ENCODE data around the gene EIF3CL. TPM values are rescaled to one million over a fixed set of nuclear protein-coding genes. Genes with fewer than 3 reads are reported as not detected.
"Not testable (repeated sequence)": the region's sequence is repeated elsewhere in the genome, so short reads cannot be mapped to it uniquely, and the experiment has no call there.

Gene EIF3CL, protein sequence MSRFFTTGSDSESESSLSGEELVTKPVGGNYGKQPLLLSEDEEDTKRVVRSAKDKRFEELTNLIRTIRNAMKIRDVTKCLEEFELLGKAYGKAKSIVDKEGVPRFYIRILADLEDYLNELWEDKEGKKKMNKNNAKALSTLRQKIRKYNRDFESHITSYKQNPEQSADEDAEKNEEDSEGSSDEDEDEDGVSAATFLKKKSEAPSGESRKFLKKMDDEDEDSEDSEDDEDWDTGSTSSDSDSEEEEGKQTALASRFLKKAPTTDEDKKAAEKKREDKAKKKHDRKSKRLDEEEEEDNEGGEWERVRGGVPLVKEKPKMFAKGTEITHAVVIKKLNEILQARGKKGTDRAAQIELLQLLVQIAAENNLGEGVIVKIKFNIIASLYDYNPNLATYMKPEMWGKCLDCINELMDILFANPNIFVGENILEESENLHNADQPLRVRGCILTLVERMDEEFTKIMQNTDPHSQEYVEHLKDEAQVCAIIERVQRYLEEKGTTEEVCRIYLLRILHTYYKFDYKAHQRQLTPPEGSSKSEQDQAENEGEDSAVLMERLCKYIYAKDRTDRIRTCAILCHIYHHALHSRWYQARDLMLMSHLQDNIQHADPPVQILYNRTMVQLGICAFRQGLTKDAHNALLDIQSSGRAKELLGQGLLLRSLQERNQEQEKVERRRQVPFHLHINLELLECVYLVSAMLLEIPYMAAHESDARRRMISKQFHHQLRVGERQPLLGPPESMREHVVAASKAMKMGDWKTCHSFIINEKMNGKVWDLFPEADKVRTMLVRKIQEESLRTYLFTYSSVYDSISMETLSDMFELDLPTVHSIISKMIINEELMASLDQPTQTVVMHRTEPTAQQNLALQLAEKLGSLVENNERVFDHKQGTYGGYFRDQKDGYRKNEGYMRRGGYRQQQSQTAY
- total RNA-seq (2013; cell fraction: nucleolus; rRNA removed), result 44.0 and 57.7 TPM in 2 replicates
- 70.2 and 93.6 TPM in 2 replicates for total RNA-seq (2014; rRNA removed)
- 50.1 and 52.6 TPM in 2 replicates for total RNA-seq (2014; rRNA removed; fragmentation: Illumina TruSeq; extraction: Trizol)
- total RNA-seq (2021), result 60.0 and 63.7 TPM in 2 replicates
- 12.7 TPM for polyA plus RNA-seq (2011; ENCODE audit: low read depth)
- polyA plus RNA-seq (2011; rRNA removed), result 31.1 and 67.2 TPM in 2 replicates
- 193 and 204 TPM in 2 replicates for polyA plus RNA-seq (2011; cell fraction: cytosol; rRNA removed)
- 141 and 159 TPM in 2 replicates for polyA plus RNA-seq (2011; cell fraction: nucleus; rRNA removed)
- 18.7 and 30.1 TPM in 2 replicates for polyA plus RNA-seq (2012)
- polyA plus RNA-seq (2014; fragmentation: Illumina TruSeq; extraction: Trizol), result 17.3 and 66.1 TPM in 2 replicates
- 1 to 10 TPM; 2.7 to 8.3 TPM for polyA plus RNA-seq (2014; fragmentation: Nextera tagmentation; extraction: Ambion mirVana)
- polyA plus RNA-seq (2014; rRNA removed), result 70.3 and 81.2 TPM in 2 replicates
- polyA plus RNA-seq (2016; fragmentation: Nextera tagmentation; extraction: Ambion mirVana), result 1 to 10 TPM in 1 of 2 experiments, not detected in 1; 1.7 TPM
- 241 and 253 TPM in 2 replicates for polyA minus RNA-seq (2011; rRNA and poly(A)+ RNA removed)
- 57.5 and 68.9 TPM in 2 replicates for polyA minus RNA-seq (2011; cell fraction: cytosol; rRNA and poly(A)+ RNA removed)
- polyA minus RNA-seq (2011; cell fraction: nucleus; rRNA and poly(A)+ RNA removed), result 49.1 and 79.1 TPM in 2 replicates
- Bru-seq, nascent RNA, result percentile 51 among the genes with signal in this experiment
- BruChase-seq, experiment 1, labeled RNA remaining after a 6-hour chase, result percentile 48 among the genes with signal in this experiment
- BruChase-seq, experiment 2, labeled RNA remaining after a 2-hour chase, result percentile 46 among the genes with signal in this experiment
- long read RNA-seq, experiment 1, transcript EIF3CL-201 (21 exons, 3,085 nt), result major isoform, 9 of 35 reads
- long read RNA-seq, experiment 1, partial matches to known transcripts, result 20 of 35 reads
- long read RNA-seq, experiment 1, other reads (novel, unspliced or antisense), result 4 of 35 reads
- long read RNA-seq, experiment 2, transcript EIF3CL-201 (21 exons, 3,085 nt), result major isoform, 5 of 86 reads
- long read RNA-seq, experiment 2, partial matches to known transcripts, result 74 of 86 reads
- long read RNA-seq, experiment 2, other reads (novel, unspliced or antisense), result 7 of 86 reads

DNA sequence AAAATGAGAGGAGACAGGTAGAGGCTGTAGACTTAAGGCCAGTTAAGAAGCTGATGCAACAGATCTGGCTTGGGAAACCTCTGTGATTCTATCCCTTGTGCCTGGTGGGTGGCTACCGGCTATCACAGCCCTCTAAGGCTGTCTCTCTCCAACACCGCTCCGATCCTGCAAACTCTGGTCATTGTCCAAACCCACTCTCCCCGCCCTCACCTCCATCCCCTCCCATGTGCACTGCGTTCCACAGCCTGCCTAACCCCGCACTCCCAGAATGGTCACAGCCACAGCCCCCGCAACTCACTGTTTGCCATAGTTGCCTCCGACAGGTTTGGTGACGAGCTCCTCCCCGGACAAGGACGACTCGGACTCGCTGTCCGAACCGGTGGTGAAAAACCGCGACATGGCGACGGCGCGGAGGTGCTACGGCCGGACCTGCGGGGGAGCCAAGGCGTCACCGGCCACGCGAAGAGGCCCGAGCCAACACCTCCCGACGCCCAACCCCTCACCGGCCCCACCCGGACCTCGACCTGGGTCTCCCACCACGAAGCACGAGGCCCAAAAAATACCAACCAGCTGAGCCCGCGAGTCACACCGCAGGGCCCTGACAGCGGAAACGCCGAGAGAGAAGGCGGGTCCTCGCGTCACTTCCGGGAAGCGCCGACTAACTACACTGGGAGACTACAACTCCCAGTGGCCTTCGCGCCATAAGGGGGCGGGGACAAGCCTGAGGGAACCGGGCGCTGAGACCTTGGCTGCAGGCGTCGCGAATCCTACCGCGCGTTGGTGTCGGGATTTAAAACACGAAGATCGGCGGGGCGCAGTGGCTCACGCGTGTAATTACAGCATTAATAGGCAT lies at the start of gene EIF3CL:
TSS of gene EIF3CL (minus strand) at position 622 of the 853 bp plus-strand sequence. CDS start at position 399, 223 bp downstream.
- H3K36me3 ChIP-seq (ENCODE audit: control insufficient read depth in 2 of 2, insufficient read depth in 2 of 2, low read length in 1 of 2); RAD21 ChIA-PET (ENCODE audit: unreplicated experiment); H3K4me1 ChIP-seq (ENCODE audit: control insufficient read depth, insufficient read depth, low read length); H3K9me3 ChIP-seq (replicated peaks; ENCODE audit: control insufficient read depth, insufficient read depth, low read length); H3K27me3 ChIP-seq (replicated peaks in 1 of 2; ENCODE audit: control insufficient read depth in 2 of 2, insufficient read depth in 2 of 2, low read length in 1 of 2); CTCF ChIA-PET; H3K4me3 ChIP-seq; H3K27ac ChIP-seq (ENCODE audit: control insufficient read depth, insufficient read depth); POLR2A ChIA-PET; intact Hi-C loops (cut with micrococcal nuclease; ENCODE audit: unreplicated experiment); H3K9ac ChIP-seq (ENCODE audit: control insufficient read depth, insufficient read depth, low read length); DNase-seq (ENCODE audit: low read depth, low spot score); BruUV-seq (replicated peaks); H4K20me1 ChIP-seq (ENCODE audit: control insufficient read depth, insufficient read depth); SMC1A ChIA-PET (ENCODE audit: uncharacterized antibody, unreplicated experiment); H2AFZ ChIP-seq (ENCODE audit: control insufficient read depth, low read depth, low read length); in situ Hi-C loops (cut with MboI); H3K79me2 ChIP-seq (ENCODE audit: control insufficient read depth, insufficient read depth, low read length): not testable (repeated sequence)
- FAIRE-seq (peak; percentile 99), ATAC-seq (peak; percentile 99)
- WGBS (ENCODE audit: insufficient coverage, insufficient replicate concordance, low lambda C conversion rate, missing lambda C conversion rate), result no CpG with 5 or more reads among the region's 66 CpGs
- 0 out of 2 replicates have a peak within 1 kb of the TSS, but pooled peaks have one; percentile 9 for H3K4me2 ChIP-seq (ENCODE audit: control insufficient read depth, insufficient read depth)

DNA sequence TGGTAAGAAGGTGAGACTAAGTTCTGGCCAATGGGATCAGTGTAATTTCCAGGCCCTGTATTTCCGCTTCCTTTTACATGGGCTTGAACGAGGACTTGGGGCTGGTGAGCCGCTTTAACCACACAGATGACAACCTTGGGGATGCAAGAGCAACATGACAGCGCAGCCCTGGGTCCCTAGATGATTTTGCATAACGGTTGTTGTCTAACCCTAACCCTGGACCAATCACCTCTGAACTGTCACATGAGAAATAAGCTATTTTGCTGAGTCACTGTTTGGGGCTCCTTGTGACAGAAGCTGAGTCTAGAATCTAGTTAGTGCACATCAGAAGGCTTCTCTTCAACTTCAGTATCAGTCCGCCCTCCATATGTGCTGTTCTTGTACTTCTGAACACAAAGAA lies 43.4 kb upstream of the EIF3CL start:
- H3K4me3 ChIP-seq; DNase-seq (ENCODE audit: low read depth, low spot score); H3K79me2 ChIP-seq (ENCODE audit: control insufficient read depth, insufficient read depth, low read length); CTCF ChIA-PET; FAIRE-seq; BruUV-seq (replicated peaks); H2AFZ ChIP-seq (ENCODE audit: control insufficient read depth, low read depth, low read length); H3K9me3 ChIP-seq (replicated peaks; ENCODE audit: control insufficient read depth, insufficient read depth, low read length); H3K27me3 ChIP-seq (replicated peaks in 1 of 2; ENCODE audit: control insufficient read depth in 2 of 2, insufficient read depth in 2 of 2, low read length in 1 of 2); RAD21 ChIA-PET (ENCODE audit: unreplicated experiment); H3K9ac ChIP-seq (ENCODE audit: control insufficient read depth, insufficient read depth, low read length); H3K27ac ChIP-seq (ENCODE audit: control insufficient read depth, insufficient read depth); SMC1A ChIA-PET (ENCODE audit: uncharacterized antibody, unreplicated experiment); intact Hi-C loops (cut with micrococcal nuclease; ENCODE audit: unreplicated experiment); in situ Hi-C loops (cut with MboI); H4K20me1 ChIP-seq (ENCODE audit: control insufficient read depth, insufficient read depth); H3K4me1 ChIP-seq (ENCODE audit: control insufficient read depth, insufficient read depth, low read length); ATAC-seq; POLR2A ChIA-PET; H3K36me3 ChIP-seq (ENCODE audit: control insufficient read depth in 2 of 2, insufficient read depth in 2 of 2, low read length in 1 of 2); H3K4me2 ChIP-seq (ENCODE audit: control insufficient read depth, insufficient read depth): not testable (repeated sequence)
- no CpG with 5 or more reads among the region's 6 CpGs for WGBS (ENCODE audit: insufficient coverage, insufficient replicate concordance, low lambda C conversion rate, missing lambda C conversion rate)

DNA sequence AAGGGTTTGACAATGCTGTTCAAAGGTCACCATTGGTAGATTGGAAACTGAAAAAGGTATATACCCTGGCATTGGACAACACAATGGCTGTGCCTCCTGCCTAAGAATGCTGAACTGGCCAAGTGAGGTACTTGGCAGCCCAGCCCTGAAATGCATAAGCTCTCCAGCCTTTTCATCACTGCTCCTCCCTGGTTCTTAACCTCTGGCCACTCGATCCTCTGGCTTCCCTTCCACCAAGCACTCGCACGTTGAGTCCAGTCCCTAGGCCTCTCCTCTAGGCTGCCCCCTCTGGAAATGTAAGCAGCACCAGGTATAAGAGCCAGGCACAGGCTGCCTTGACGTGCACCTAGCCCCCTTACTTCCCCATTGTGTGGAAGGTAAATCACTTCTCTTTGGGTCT lies 42.7 kb upstream of the EIF3CL start:
- BruUV-seq (replicated peaks); SMC1A ChIA-PET (ENCODE audit: uncharacterized antibody, unreplicated experiment); intact Hi-C loops (cut with micrococcal nuclease; ENCODE audit: unreplicated experiment): not testable (repeated sequence)

More for the DNA sequence above, 42.7 kb upstream of the EIF3CL start:
- H3K27me3 ChIP-seq (replicated peaks in 1 of 2; ENCODE audit: control insufficient read depth in 2 of 2, insufficient read depth in 2 of 2, low read length in 1 of 2); H3K27ac ChIP-seq (ENCODE audit: control insufficient read depth, insufficient read depth); POLR2A ChIA-PET; ATAC-seq; RAD21 ChIA-PET (ENCODE audit: unreplicated experiment); CTCF ChIA-PET; H3K4me2 ChIP-seq (ENCODE audit: control insufficient read depth, insufficient read depth); H3K9ac ChIP-seq (ENCODE audit: control insufficient read depth, insufficient read depth, low read length); H3K4me3 ChIP-seq; FAIRE-seq; H3K4me1 ChIP-seq (ENCODE audit: control insufficient read depth, insufficient read depth, low read length); H3K36me3 ChIP-seq (ENCODE audit: control insufficient read depth in 2 of 2, insufficient read depth in 2 of 2, low read length in 1 of 2); in situ Hi-C loops (cut with MboI); H4K20me1 ChIP-seq (ENCODE audit: control insufficient read depth, insufficient read depth); H3K79me2 ChIP-seq (ENCODE audit: control insufficient read depth, insufficient read depth, low read length); H2AFZ ChIP-seq (ENCODE audit: control insufficient read depth, low read depth, low read length); DNase-seq (ENCODE audit: low read depth, low spot score); H3K9me3 ChIP-seq (replicated peaks; ENCODE audit: control insufficient read depth, insufficient read depth, low read length): not testable (repeated sequence)
- no CpG with 5 or more reads among the region's 4 CpGs for WGBS (ENCODE audit: insufficient coverage, insufficient replicate concordance, low lambda C conversion rate, missing lambda C conversion rate)

Data from GM12878 (cell line).